Right lobe of liver (tissue), 4 donors: ENCODE data around the gene STX8.

Experiments used
- POLR2A ChIP-seq: fragments of 450-650 bp; IDR thresholded peaks from one replicate; pipeline ENCODE4 v1.6.1; 2017; ENCODE audit warnings: antibody characterized with exemption, mild to moderate bottlenecking
- TF ChIP-seq, protein P1 (sequence below), 4 donors: fragments of 200-600 bp in 3 of 4; fragments of 450-650 bp in 1 of 4; IDR thresholded peaks; one replicate each; pipeline versions ENCODE4 v1.5.1 to v1.8.0; 2016 to 2022; ENCODE audit warnings: antibody characterized with exemption in 4 of 4, mild to moderate bottlenecking in 2 of 4
- donor health status: DM: no; HTN: no; CAD: no.
- donor health status: DM: no; HTN: no; CAD: no.
- donor health status: DM: no; HTN: yes; CAD: no.

DNA sequence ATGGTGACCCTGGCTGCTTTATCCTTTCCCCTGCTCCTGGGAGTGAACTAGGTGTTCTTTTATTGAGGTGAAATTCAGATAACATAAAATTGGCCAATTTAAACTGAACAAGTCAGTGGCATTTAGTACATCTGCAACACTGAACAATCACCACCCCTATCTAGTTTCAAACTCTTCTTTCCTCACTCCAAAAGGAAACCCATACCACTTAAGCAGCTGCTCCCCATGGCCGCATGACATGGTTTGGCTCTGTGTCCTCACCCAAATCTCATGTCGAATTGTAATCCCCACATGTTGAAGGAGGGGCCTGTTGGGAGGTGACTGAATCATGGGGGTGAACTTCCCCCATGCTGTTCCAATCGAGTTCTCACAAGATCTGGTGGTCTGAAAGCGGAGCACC, 154.1 kb downstream of the STX8 start:
- TF ChIP-seq, protein P1, sequence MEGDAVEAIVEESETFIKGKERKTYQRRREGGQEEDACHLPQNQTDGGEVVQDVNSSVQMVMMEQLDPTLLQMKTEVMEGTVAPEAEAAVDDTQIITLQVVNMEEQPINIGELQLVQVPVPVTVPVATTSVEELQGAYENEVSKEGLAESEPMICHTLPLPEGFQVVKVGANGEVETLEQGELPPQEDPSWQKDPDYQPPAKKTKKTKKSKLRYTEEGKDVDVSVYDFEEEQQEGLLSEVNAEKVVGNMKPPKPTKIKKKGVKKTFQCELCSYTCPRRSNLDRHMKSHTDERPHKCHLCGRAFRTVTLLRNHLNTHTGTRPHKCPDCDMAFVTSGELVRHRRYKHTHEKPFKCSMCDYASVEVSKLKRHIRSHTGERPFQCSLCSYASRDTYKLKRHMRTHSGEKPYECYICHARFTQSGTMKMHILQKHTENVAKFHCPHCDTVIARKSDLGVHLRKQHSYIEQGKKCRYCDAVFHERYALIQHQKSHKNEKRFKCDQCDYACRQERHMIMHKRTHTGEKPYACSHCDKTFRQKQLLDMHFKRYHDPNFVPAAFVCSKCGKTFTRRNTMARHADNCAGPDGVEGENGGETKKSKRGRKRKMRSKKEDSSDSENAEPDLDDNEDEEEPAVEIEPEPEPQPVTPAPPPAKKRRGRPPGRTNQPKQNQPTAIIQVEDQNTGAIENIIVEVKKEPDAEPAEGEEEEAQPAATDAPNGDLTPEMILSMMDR (IDR thresholded peaks at IDR 0.05) = no peak
- no peak for TF ChIP-seq POLR2A
